GM10266 (cell line): ENCODE measurements around the gene GTF2IRD1.
"Not testable (repeated sequence)": the region's sequence is repeated elsewhere in the genome, so short reads cannot be mapped to it uniquely, and the experiment has no call there.

Source experiments
- DNase-seq: peaks from one replicate; pipeline ENCODE4 v3.0.0; 2012; ENCODE audit errors: extremely low spot score
- CTCF ChIP-seq: IDR thresholded peaks from 2 replicates; pipeline ENCODE4 v1.5.1; 2012; ENCODE audit warnings: mild to moderate bottlenecking, low read depth; ENCODE audit not compliant: control insufficient read depth, insufficient read depth; ENCODE audit errors: missing control alignments

Gene GTF2IRD1

DNA sequence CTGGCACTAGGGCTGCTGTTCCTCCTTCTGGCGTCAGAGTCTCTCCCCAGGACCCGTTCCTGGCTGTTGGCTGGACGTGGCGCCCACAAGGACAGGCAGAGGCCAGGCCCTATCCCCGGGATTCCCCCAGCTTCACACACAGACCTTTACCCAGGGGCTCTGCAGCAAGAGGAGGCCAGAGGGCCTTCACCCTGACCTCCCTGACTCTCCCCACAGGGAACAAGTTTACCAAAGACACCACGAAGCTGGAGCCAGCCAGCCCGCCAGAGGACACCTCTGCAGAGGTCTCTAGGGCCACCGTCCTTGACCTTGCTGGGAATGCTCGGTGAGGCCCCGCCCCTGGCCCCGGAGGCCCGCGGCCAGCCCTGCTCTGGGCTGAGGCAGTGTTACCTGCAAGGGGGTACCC, 82.2 kb downstream of the GTF2IRD1 start:
- no peak for TF ChIP-seq CTCF
- no peak for DNase-seq

DNA sequence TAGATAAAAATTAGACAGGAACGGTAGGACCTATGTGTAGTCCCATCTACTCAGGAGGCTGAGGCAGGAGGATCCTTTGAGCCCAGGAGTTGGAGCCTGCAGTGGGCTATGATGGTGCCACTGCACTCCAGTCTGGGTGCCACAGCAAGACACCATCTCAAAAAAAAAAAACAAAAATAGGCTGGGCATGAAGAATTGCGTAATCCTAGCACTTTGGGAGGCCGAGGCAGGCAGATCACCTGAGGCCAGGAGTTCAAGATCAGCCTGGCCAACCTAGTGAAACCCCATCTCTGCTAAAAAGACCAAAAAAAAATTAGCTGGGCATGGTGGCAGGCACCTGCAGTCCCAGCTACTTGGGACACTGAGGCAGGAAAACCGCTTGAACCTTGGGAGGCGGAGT, 88.2 kb downstream of the GTF2IRD1 start:
- not testable (repeated sequence) for DNase-seq

- DNase-seq = no peak
- no peak for TF ChIP-seq CTCF
Measured at GRCh38 chr7:74542558-74543117, 88.9 kb downstream of the GTF2IRD1 start.

- DNase-seq = no peak
- TF ChIP-seq CTCF = peak; percentile 49
Measured at GRCh38 chr7:74544706-74545469, 91.2 kb downstream of the GTF2IRD1 start.

DNA sequence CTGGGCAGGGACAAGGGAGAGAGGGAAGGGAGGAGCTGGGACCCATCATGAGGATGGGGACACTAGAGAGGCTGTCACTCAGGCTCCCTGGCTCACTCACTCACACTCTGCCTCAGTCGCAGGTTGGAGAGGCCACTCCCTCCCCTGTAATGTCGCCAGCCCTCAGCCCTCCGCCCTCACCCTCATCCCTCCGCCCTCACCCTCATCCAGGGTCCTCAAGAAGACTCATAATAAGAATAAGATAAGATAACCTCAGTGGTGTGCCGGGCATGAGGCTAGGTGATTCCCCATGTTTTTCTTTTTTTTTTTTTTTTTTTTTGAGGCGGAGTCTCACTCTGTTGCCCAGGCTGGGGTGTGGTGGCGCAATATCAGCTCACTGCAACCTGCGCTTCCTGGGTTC, 92.2 kb downstream of the GTF2IRD1 start:
- no peak for TF ChIP-seq CTCF
- DNase-seq = no peak

- DNase-seq = not testable (repeated sequence)
Measured at GRCh38 chr7:74553596-74554012, 99.9 kb downstream of the GTF2IRD1 start.

DNA sequence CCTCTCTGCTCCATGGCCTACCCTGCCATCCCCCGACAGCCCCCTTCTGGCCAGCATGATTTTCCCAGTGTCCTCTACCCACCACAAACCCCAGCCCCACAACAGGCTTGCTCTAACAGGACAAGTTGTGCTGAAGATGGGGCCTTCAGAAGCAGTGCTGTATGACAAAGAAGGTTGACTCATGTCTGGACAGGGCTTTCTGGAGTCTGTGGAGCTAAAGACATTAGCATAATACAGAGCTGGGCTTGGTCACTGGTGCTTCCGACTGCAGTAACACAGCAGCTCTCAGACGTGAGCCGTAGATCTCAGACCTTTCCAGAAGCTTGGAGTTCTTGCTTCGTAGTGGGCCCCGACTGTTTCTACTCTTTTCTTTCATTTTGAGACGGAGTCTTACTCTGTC, 100.5 kb downstream of the GTF2IRD1 start:
- DNase-seq = no peak

More for the DNA sequence above, 100.5 kb downstream of the GTF2IRD1 start:
- no peak for TF ChIP-seq CTCF
